Measurements from ENCODE around the gene PRSS27. TPM values are rescaled to one million over a fixed set of nuclear protein-coding genes. Genes with fewer than 3 reads are reported as not detected.

PRSS27 gene
- total RNA-seq, 4 donors from 2014 or later = 0.75 to 4.2 (median 2.2) TPM

GRCh38 chr16:2704166-2704982 is 15.7 kb downstream of the PRSS27 start:
- 95% methylated on average over 11 of the region's 33 CpGs for WGBS
- no peak for DNase-seq (ENCODE audit: extremely low spot score)
- peaks cover 62 to 100% (median 93%) of the 10 kb centered on the region in 4 donors for H3K36me3 ChIP-seq
- intact Hi-C loops (cut with DNase I) = no loop called here
- peaks cover 0 to 9% (median 0%) of the 10 kb centered on the region in 4 donors for H3K4me1 ChIP-seq
- TF ChIP-seq CTCF (IDR thresholded peaks at IDR 0.05) = no peak
- no peak for TF ChIP-seq POLR2A (IDR thresholded peaks at IDR 0.05; ENCODE audit: low read depth)
- TF ChIP-seq EP300 (IDR thresholded peaks at IDR 0.05) = no peak
- TF ChIP-seq POLR2AphosphoS5 (IDR thresholded peaks at IDR 0.05) = no peak
- no peaks in the 10 kb centered on the region for H3K9me3 ChIP-seq
- no peak overlapping the region for H3K27ac ChIP-seq (replicated peaks in 1 of 4)
- H3K4me3 ChIP-seq = no peak overlapping the region
- H3K27me3 ChIP-seq = no peaks in the 10 kb centered on the region

- no peaks in the 10 kb centered on the region for H3K27me3 ChIP-seq
- 94% methylated on average over 24 of the region's 28 CpGs for WGBS
- H3K4me1 ChIP-seq = peaks cover 0 to 9% (median 0%) of the 10 kb centered on the region in 4 donors
- peaks cover 59 to 100% (median 93%) of the 10 kb centered on the region in 4 donors for H3K36me3 ChIP-seq
- intact Hi-C loops (cut with DNase I) = no loop called here
- TF ChIP-seq CTCF (IDR thresholded peaks at IDR 0.05) (no peak), POLR2AphosphoS5 (IDR thresholded peaks at IDR 0.05) (no peak), EP300 (IDR thresholded peaks at IDR 0.05) (no peak), POLR2A (IDR thresholded peaks at IDR 0.05; ENCODE audit: low read depth) (no peak)
- no peak overlapping the region for H3K27ac ChIP-seq (replicated peaks in 1 of 4)
- H3K9me3 ChIP-seq = no peaks in the 10 kb centered on the region
- DNase-seq (ENCODE audit: extremely low spot score) = no peak
- no peak overlapping the region for H3K4me3 ChIP-seq
These were observed 16.9 kb downstream of the PRSS27 start for GRCh38 chr16:2702871-2703745.

DNA sequence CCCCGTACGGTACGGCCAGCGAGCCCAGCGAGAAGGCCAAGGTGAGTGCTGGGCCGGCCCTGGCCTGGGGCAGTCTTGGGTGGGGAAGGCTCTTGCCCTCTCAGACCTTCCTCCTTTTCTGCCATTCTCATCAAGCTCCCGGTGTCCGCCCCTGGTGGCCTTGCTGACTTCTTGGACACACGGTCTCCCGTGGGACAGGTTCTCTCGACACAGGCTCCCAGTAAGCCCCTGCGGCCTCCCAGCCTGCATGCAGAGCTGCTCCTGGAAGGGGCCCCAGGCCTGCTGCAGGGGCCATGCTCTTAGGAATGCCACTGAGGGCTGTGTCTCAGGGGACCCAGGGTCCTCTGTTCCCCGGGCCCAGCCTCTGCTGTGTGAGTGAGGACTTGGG is 17.6 kb downstream of the PRSS27 start:
- TF ChIP-seq POLR2AphosphoS5 (IDR thresholded peaks at IDR 0.05) (no peak), EP300 (IDR thresholded peaks at IDR 0.05) (no peak), CTCF (IDR thresholded peaks at IDR 0.05) (no peak), POLR2A (IDR thresholded peaks at IDR 0.05; ENCODE audit: low read depth) (no peak)
- H3K27ac ChIP-seq (replicated peaks in 1 of 4) = no peak overlapping the region
- no peak for DNase-seq (ENCODE audit: extremely low spot score)
- H3K4me3 ChIP-seq = no peak overlapping the region
- H3K9me3 ChIP-seq = no peaks in the 10 kb centered on the region
- H3K27me3 ChIP-seq = no peaks in the 10 kb centered on the region
- peaks cover 0 to 9% (median 0%) of the 10 kb centered on the region in 4 donors for H3K4me1 ChIP-seq
- intact Hi-C loops (cut with DNase I) = no loop called here
- WGBS = 92% methylated on average over 12 of the region's 13 CpGs
- H3K36me3 ChIP-seq = peaks cover 59 to 100% (median 93%) of the 10 kb centered on the region in 4 donors

- DNase-seq (ENCODE audit: extremely low spot score) = no peak
- H3K27ac ChIP-seq (replicated peaks in 1 of 4) = no peak overlapping the region
- peaks cover 0 to 9% (median 0%) of the 10 kb centered on the region in 4 donors for H3K4me1 ChIP-seq
- H3K27me3 ChIP-seq = no peaks in the 10 kb centered on the region
- H3K9me3 ChIP-seq = no peaks in the 10 kb centered on the region
- intact Hi-C loops (cut with DNase I) = no loop called here
- no peak overlapping the region for H3K4me3 ChIP-seq
- WGBS = 92% methylated on average over 27 of the region's 29 CpGs
- no peak for TF ChIP-seq CTCF (IDR thresholded peaks at IDR 0.05)
- TF ChIP-seq POLR2A (IDR thresholded peaks at IDR 0.05; ENCODE audit: low read depth) = no peak
- TF ChIP-seq EP300 (IDR thresholded peaks at IDR 0.05) = no peak
- no peak for TF ChIP-seq POLR2AphosphoS5 (IDR thresholded peaks at IDR 0.05)
- H3K36me3 ChIP-seq = peaks cover 62 to 100% (median 93%) of the 10 kb centered on the region in 4 donors
These were observed 18.1 kb downstream of the PRSS27 start for GRCh38 chr16:2701713-2702437.

Measured in esophagus muscularis mucosa (tissue), 4 donors.